Measurements from ENCODE around the gene CNTNAP2. TPM values are rescaled to one million over a fixed set of nuclear protein-coding genes. Genes with fewer than 3 reads are reported as not detected.
"Not testable (repeated sequence)": the region's sequence is repeated elsewhere in the genome, so short reads cannot be mapped to it uniquely, and the experiment has no call there.

The CNTNAP2 gene
- total RNA-seq, 1 experiment from 2014 or later = 0.07 TPM

GRCh38 chr7:147564786-147565476, 1448.3 kb downstream of the CNTNAP2 start:
- DNase-seq (ENCODE audit: low spot score) = no peak

- DNase-seq (ENCODE audit: low spot score) = no peak
Observed at GRCh38 chr7:147567043-147567442, 1450.4 kb downstream of the CNTNAP2 start.

GRCh38 chr7:147569116-147569913, 1452.7 kb downstream of the CNTNAP2 start:
- DNase-seq (ENCODE audit: low spot score) = no peak

GRCh38 chr7:147570390-147570789, 1453.8 kb downstream of the CNTNAP2 start:
- DNase-seq (ENCODE audit: low spot score) = peak; percentile 83

- DNase-seq (ENCODE audit: low spot score) = no peak
Observed at GRCh38 chr7:147571436-147572185, 1455.0 kb downstream of the CNTNAP2 start.

- DNase-seq (ENCODE audit: low spot score) = no peak
Observed at GRCh38 chr7:147578196-147578595, 1461.6 kb downstream of the CNTNAP2 start.

DNA sequence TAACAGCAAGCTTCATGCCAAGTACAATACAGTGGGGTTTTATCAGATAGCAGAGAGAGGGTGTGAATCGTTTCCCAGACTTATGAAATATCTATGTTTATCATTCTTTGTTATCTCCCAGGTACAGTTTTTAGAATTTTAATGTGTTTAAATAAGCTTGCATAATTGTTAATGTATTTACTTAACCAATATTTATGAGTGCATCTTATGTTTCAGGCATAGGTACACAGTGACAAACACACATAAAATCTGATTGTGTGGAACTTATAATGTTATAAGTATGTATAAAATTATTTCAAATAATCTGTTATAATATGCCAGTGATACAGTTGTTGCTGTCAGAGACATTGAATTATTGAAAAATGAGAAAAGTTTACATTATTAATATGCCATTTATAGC, 1462.5 kb downstream of the CNTNAP2 start:
- DNase-seq (ENCODE audit: low spot score) = no peak

GRCh38 chr7:147584771-147585193, 1468.2 kb downstream of the CNTNAP2 start:
- no peak for DNase-seq (ENCODE audit: low spot score)

DNA sequence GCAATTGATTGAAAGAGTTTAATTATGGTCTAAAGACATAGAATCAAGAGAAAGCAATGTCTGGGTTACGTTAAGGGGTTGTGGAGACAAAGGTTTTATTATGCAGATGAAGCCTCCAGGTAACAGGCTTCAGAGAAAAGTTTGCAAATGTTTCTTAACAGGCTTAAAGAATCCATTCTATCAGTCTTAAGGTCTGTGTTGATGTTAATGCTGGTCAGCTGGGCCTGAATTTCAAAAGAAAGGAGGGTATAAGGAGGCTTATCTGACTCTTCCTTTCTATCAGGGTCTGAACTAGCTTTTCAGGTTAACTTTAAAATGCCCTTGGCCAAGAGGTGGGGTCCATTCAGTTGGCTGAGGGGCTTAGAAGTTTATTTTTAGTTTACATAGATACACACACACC, 1469.5 kb downstream of the CNTNAP2 start:
- no peak for DNase-seq (ENCODE audit: low spot score)

GRCh38 chr7:147586526-147586925, 1469.9 kb downstream of the CNTNAP2 start:
- DNase-seq (ENCODE audit: low spot score) = no peak

- DNase-seq (ENCODE audit: low spot score) = no peak
Observed at GRCh38 chr7:147593271-147594057, 1476.9 kb downstream of the CNTNAP2 start.

DNA sequence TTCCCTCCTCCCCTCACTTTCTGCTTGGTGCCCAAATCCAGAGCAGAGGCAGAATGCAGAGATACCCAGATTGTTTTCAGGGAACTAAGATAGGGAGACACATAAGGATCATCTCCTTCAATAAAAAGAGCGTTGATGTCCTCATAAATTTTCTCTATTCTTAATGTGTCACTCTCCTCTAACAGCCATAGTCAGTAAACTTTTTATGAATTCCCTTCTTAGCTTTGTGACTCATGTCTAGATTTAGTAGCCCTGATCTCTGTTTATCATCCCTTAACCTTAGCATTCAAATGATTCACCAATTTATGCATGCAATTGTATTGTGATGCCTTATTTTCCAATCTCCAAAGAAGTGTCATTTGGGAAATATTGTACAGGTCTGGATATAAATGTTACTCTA, 1478.4 kb downstream of the CNTNAP2 start:
- DNase-seq (ENCODE audit: low spot score) = peak; percentile 16

DNA sequence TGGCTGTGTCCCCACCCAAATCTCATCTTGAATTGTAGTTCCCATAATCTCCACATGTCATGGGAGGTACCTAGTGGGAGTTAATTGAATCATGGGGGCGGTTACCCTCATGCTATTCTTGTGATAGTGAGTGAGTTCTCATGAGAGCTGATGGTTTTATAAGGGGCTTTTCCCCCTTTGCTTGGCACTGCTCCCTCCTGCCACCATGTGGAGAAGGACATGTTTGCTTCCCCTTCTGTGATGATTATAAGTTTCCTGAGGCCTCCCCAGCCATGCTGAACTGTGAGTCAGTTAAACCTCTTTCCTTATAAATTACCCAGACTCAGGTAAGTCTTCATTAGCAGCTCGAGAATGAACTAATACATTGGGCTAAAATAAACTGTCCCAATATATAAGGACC, 1482.1 kb downstream of the CNTNAP2 start:
- not testable (repeated sequence) for DNase-seq (ENCODE audit: low spot score)

DNA sequence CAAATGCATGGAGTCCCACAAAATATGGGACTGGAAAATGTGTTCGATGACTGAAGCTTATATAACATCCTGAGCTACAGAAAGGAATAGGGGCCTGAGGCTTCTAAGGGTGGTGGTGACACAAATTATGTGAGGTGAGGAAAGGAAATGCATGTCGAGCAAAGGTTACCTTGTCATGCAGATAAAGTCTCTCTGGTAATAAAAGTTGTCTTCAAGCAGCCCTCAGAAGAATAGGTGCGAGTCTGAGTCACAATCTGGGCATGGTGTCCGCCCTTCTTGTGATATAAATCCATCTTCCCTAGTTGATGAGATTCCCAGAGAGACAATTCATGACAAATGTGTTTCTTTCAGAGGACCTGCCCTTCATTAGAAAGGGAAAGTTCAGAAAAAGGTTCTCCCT, 1488.7 kb downstream of the CNTNAP2 start:
- peak; percentile 24 for DNase-seq (ENCODE audit: low spot score)

- DNase-seq (ENCODE audit: low spot score) = no peak
Observed at GRCh38 chr7:147607157-147607800, 1490.7 kb downstream of the CNTNAP2 start.

DNA sequence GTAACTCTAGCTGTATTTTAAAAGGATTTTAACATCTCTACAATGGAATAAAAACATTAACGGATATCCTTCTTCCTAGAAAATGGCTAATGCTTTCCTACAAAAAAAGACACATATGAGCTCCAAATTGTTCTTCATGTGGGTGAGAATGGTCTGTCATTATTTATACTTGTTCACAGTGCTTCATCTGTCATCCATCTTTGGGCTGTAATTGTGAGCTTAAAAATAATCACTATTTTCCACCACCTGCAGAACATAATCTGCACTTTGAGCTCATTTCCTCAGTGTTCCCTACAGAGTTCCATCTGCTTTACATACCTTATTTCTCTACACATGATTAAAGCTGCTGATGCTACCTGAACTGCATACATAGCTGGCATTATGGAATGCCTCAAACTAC, 1494.8 kb downstream of the CNTNAP2 start:
- DNase-seq (ENCODE audit: low spot score) = no peak

DNA sequence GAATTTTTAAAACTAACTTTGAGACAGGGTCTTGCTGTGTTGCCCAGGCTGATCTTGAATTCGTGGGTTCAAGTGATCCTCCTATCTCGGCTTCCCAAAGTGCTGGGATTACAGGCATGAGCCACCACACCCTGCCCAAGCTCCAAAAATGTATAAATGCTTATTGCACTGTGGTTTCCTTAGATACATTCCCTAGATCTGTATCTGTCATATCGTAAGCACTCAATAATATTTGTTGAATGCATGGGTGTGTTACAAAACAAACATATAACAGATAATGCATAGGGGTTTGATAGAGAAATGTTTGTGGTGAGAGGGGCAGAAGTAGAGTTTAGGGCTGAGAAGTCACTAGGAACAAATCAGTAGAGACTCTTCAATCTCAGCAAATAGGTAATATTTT, 1518.7 kb downstream of the CNTNAP2 start:
- no peak for DNase-seq (ENCODE audit: low spot score)

- no peak for DNase-seq (ENCODE audit: low spot score)
Observed at GRCh38 chr7:147636553-147636952, 1520.0 kb downstream of the CNTNAP2 start.

DNA sequence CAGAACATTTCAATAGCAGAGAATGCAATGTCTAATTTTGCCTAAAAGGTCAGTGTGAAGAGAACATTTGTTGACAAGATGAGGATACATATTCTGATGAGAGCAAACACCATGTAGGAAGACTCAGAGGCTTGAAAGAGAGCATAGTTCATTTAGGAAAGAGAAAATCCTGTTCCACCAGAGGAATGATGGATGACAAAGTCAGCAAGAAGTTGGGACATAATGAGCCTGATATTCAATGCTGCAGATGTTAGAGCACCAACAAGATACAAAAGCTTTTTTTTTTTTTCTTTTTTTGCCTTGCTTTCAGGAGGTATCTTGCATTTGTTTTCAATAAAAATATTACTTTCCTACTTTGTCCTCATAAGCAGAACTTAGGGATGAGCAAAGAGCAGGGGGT, 1522.0 kb downstream of the CNTNAP2 start:
- no peak for DNase-seq (ENCODE audit: low spot score)

GRCh38 chr7:147639037-147639436, 1522.4 kb downstream of the CNTNAP2 start:
- DNase-seq (ENCODE audit: low spot score) = no peak

DNA sequence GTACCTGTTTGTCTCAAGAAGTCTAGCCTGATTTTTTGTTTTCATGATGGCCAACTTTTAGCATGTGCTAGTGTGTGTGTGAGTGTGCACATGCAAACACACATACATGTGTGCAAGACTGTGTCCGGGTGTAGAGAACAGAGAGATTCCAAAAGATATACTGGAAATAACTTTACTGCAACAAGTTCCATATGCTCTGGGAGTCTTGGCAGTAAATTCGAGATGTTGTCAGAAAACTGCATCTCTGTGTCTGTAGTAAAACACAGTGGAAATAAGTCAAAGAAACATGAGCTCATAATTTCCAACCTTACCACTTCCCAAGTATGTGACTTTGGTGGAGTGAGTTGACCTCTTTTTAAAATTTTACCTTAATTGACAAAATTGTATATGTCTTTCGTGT, 1523.2 kb downstream of the CNTNAP2 start:
- DNase-seq (ENCODE audit: low spot score) = no peak

Data from A172 (cell line).